MV-4-11 (cell line): Measurements from ENCODE around the gene MCTP2.
A peak's percentile ranks its signal among the peaks of the same experiment; 100 is the strongest.

ENCODE experiments used
- DNase-seq: peaks from one replicate; lab custom pipeline; 2025; lab: John Stamatoyannopoulos, UW

The MCTP2 gene

DNA sequence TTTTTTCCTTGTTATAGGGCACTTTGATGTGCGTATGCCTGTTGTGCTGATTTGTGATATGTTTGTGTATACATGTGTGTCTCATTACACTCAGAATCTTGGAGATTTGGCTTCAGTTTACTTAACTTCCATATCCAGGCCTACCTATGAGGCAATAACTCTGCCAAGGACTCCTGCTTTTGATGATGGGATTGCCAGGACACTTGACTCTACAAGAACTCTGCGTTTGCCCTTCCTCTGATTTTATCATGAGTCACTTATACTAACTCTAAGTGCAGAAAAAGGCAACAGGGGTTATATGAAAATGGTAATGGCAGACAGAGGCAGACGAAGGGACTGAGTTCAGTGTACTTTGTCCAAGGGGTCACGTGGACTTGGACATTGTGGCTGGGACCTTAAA, 33.6 kb downstream of the MCTP2 start:
- DNase-seq, result no peak

DNA sequence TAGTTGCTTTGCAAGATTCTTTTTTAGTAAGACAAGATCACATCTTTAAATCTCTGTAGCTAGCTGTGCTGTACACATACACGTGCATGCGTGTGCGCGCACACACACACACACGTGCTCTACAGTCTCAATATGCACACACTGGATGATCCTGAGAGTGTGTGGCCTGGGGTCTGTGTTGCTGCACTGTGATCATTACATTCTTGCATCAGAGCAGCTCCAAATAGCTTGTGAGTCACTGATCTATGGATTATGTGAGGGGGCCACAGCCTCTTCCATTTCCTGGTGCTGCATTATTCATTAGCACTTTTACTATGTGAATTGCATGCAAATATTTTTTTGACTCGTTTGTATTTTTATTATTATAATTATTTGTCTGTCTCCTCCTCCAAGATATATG, 34.6 kb downstream of the MCTP2 start:
- DNase-seq, result peak; percentile 57

DNA sequence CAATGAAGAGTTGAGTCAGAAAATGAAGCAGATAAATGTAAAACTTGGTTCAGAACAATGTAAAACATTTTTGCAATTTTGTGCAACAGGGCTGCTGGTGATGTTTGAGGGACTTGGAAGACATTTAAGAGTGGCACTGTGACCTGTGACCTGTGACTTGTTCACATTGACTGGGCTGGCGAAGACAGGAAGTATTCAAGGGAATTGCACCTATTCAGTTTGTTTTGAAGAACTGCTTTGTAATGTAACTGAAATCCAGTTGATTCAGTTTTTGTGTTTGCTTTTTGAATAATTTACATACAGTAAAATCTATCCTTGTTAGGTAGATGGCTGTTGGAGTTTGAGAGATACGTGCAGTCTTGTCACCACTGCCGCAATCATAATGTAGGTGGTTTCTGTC, 35.4 kb downstream of the MCTP2 start:
- DNase-seq, result no peak

DNA sequence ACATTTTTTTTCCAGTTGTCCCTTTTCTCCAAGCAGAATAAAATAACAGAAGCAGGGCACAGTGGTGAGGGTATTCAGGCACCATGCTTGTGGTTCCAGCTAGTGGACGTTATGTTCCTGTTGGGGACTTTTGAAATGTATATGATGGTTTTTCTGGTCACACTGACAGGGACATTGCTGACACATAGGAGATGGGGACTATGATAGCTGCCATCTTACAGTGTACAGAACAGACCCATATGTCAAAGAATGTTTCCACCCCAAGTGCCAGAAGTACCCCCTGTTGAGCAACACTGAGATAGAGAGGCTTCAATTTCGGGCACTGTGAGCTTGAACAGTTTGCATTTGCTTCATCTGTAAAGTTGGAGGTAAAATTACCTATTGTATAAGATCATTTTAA, 38.6 kb downstream of the MCTP2 start:
- DNase-seq, result no peak

DNA sequence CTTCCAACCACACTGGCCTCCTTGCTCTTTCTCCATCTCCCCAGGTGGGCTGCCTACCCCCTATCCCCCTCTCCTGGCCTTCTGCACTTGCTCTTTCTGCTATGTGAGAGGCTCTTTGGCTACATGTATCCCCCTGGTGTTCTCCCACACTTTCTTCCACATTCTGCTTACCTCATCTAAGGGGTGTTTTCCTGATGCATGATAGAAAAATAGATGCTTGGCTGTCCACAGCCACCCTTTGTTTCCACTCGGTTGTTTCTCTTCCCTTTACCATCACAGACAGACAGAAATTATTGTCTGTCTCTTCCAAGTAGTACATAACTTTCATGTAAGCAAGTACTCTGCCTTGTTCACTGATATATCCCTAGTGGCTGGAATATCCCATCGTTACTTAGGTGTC, 39.2 kb downstream of the MCTP2 start:
- no peak for DNase-seq

DNA sequence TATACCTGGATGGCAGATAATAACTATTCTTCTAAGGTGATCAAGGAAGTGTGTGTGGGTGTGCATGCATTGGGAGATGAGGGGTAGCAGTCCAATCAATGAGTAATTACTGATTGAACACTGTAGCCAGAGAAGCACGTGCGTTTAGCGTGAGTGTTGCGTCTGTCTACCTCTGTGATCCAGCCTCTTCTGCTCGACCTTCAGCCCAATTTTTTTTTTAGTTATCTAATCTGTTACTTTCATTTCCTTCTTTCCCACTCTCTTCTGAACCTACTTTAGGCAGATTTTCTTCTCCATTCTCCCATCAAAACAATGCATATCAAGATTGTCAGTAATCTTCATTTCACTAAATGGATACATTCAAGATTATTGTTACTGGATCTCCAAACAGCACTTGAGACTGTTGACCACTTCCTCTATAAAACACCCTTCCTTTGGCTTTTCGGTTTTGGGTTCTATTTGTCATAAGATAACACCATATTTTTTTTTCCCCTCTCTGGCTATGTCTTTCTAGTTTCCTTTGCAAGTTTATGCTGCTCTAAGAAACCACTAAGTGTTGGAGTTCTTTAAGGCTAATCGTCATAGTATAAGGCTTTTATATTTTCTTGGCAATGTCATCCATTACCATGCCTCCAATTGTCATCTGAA, 41.0 kb downstream of the MCTP2 start:
- peak; percentile 52 for DNase-seq

DNA sequence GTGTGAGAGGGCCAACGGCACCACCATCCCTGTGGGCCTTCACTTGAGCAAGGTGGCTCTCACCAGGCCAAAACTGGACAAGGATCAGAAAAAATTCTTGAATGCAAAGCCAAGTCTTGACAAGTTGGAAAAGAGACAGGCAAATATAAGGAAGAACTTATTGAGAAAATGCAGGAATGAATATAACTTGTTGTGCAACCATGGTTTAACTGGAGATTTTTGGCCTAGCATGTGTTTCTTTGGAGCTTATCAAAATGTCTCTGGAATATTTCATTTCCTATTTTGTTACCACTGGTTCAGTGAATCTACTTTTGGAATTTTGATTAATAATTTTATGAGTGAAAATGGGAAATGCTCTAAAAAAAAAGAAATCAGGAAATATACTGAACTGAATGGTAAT, 42.5 kb downstream of the MCTP2 start:
- DNase-seq, result no peak

DNA sequence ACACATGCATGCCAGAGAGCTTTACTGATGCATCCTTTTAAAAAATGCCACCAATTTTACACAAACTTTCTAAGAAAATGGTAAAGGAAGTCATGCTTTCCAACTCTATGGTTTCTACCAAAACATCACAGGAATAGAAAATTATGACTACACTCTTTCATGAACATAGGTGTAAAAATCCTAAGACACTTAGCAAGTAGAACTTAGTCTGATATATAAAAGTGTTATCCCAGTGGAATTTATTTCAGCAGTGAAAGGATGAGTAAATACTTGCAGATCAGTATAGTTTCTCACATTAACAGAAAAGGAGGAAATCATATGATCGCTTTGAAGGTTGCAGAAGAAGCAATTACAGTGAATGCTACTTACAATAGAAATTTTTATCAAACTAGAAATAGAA, 43.4 kb downstream of the MCTP2 start:
- no peak for DNase-seq

DNA sequence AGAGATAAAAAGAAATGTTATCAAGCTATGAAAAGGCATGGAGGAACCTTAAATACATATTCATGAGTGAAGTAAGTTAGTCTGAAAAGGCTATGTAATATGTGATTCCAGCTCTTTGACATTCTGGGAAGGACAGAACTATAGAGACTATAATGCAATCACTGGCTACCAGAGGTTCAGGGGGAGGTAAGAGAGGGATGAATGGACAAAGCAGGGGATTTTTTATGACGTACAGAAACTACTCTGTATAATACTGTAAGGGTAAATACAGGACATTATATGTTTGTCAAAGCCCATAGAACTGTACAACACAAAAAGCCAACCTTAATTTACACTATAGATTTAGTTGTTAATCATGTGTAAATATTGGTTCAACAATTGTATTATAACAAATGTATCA, 46.1 kb downstream of the MCTP2 start:
- no peak for DNase-seq

DNA sequence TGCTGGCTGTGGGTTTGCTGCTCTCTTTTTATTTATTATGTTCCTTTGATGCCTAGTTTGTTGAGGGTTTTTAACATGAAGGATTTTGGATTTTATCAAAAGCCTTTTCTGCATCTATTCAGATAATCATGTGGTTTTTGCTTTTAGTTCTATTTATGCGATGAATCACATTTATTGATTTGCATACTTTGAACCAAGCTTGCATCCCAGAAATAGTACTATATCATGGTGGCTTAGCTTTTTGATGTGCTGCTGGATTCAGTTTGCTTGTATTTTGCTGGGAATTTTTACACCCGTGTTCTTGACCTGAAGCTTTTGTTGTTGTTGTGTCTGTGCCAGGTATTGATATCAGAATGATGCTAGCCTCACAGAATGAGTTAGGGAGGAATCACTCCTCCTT, 48.4 kb downstream of the MCTP2 start:
- DNase-seq, result no peak

DNA sequence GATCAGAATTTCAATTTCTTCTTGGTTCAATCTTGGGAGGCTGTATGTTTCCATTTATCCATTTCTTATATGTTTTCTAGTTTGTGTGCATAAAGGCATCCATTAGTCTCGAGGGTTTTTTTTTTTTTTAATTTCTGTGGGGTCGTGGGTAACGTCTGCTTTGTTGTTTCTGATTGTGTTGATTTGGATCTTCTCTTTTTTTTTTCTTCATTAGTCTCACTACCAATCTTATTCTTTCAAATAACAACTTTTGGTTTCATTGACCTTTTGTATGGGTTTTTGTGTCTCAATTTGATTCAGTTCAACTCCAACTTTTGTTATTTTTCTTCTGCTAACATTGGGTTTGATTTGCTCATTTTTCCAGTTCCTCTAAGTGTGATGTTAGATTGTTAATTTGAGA, 48.9 kb downstream of the MCTP2 start:
- DNase-seq, result no peak

DNA sequence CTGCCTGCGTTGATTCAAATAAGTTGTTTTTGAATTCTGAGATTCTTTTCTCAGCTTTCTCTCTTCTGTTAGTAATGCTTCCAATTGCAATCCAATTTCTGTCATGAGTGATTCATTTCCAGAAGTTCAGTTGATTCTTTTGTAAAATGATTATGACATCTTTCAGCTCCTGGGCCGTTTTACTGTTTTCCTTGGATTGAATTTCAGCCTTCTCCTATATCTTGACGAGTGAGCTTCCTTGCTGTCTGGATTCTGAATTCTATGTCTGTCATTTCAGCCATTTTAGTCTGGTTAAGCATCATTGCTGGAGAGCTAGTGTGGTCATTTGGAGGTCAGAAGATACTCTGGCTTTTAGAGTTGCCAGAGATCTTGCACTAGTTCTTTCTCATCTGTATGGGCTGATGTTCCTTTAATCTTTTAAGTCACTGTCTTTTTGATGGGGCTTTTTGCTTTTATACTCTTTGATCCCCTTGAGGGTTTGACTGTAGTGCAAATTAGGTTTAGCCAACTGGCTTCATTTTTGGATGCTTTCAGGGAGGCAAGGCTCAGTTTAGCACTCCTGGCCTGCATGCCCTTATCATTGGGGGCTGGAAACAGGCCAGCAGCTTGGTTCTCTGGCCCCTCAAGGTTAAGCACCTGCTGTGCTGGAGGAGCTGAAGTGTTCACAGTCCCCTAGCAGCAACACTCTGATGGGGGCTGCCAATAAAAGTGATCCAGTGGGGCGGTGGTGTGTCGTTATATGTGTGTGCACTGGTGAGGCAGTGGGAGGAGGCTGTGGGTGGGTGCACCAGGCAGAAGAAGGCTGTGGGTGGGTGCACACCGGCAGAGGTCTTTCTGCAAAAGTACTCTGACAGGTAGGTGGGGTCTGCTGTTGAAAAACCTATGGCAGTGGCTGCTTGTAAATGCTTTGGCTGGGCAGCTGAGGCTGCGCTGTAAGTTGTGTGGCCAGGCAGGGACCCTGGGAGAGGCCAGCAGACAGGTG, 51.2 kb downstream of the MCTP2 start:
- DNase-seq, result no peak

DNA sequence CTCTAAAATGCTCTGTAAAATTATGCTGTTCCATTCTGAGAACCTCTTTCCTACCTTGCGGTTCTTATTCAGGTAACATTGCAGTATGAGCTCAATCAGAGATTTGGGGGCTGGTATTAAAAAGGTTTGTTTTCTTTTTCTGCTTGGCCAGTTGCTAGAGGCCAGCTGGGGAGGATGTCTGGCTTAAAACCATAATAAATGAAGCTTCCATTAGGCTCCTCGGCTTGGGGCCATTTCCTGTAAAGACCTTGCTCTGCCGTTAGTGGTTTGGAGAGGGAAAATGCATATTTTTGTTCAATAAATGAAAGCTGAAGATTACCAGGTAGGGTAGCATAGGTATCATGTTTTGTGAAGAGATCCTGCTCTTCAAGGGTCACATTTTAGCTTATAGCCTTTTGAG, 55.2 kb downstream of the MCTP2 start:
- no peak for DNase-seq

DNA sequence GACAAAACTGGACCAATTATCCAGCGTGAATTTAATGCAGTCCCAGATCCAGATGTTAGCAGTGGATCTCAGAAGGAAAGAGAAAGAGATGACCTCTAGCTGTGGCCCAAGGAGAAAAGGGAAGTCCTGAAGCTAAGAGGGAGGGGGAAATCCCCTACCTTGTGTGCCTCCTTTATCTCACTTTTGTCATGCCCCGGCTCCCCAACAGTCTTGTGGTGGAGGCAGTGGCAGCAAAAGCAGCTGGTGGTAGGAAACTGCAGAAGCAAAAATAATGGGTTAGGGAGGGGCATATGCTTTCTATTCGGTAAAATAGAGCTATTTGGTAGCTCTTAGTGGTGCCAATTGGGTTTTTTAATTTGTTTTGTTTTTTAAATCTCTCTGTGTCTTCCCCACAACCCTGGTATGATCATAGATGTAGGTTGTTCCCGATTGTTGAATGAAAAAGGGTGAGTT, 56.5 kb downstream of the MCTP2 start:
- DNase-seq, result peak; percentile 5

DNA sequence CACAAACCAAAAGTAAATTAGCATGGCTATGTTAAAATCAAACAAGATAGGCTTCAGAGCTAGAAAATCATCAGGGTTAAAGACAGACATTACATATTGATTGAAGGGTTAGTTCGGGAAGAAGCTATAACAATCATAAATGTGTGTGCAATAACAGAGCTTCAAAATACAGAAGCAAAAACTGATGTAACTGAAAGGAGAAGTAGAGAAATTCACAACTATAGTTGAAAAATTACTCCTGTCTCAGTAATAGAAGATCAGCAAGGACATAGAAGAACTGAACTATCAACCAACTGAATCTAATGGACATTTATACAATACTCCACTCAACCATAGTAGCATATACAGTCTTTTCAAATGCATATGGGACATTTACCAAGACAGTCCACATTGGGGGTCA, 59.4 kb downstream of the MCTP2 start:
- DNase-seq, result peak; percentile 39

DNA sequence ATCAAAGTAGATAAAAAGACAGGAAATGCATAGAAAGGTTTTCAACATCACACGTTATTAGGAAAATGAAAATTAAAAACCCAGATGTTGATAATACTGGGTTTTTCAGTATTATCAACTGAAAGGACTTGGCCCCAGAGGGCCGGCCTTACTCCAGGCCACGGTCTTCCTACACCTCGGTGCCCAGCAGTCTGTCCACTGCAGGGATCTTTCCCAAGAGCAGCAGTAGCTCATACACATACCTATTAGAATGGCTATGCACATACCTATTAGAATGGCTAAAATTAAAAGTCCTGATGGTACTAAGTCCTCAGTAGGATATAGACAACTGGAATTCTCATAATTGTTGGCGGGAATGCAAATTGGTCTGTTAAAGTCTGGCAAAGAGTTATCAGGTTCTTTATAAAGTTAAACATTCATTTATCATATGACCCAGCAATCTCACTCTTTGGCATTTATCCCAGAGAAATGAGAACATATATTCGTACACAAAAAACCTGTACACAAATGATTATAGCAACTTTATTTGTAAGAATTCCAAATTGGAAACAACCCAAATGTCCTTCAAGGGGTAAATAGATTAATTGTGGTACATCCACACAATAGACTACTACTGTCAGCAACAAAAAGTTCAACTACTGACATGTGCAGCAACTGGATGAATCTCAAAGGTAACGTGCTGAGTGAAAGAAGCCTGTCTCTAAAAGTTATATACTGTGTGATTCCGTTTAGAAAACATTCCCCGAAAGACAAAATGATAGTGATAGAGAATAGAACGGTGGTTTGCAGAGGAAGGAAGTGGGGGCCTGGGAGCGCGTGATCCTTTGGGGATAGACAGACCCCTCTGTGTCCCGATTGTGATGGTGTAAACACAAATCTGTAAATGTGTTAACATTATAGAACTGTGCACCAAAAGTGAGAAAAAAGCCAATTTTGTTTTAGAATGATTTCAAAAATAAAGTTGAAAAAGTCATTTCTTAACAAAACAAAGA, 62.3 kb downstream of the MCTP2 start:
- DNase-seq, result no peak

DNA sequence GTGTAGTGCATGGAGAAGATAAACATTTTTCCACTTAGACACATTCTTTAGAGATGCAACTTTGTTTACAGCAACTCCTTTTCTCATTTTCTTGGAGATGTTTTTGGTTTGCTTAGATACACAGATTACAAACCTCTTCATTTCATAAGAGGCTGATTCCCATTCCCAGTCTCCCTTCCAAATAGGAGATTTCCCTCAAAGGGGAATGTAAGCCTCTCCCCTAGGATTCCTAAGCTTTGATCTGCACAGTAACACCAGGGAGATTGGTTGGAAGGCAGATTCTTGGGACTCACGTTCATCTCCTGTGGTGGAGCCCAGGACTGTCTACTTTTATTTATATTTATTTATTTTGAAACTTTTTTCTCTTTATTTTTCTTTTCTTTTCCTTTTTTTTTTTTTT, 63.2 kb downstream of the MCTP2 start:
- DNase-seq, result no peak

DNA sequence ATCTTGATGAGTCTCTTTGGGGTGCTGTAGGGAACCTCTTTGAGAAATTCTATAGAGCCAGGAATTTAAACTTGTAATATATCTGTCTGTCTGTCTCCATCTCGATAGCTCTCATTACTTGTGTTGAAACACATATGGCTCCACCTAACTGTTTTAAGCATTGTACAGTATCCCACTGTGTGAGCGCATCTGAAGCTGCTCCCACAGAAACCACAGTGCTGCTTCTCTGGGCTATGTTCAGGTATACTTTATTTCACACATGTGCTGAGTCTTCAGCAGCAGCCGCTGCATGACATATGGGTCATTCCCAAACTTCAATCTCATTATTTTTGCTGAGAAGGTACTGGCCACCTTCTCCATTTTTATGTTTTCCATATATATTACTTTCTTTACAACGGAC, 63.9 kb downstream of the MCTP2 start:
- no peak for DNase-seq

DNA sequence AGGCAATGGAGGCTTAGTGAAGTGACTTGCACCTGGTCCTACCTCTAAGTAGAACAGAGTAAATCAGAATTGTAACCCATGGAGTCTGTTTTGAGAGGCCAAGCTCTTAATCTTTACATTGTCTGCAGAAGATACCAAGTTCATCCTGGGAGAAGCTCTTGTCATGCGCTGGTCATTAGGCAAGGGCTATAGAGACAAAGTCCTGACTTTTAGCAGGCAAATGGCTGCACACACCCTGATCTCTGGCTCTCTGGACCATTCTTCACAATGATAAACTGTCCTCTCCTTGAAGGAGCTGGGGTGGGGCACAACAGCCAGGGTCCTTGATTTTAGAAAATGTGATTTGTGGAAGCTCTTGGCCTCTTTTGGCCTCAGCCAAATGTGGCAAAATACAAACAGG, 65.4 kb downstream of the MCTP2 start:
- DNase-seq, result no peak

DNA sequence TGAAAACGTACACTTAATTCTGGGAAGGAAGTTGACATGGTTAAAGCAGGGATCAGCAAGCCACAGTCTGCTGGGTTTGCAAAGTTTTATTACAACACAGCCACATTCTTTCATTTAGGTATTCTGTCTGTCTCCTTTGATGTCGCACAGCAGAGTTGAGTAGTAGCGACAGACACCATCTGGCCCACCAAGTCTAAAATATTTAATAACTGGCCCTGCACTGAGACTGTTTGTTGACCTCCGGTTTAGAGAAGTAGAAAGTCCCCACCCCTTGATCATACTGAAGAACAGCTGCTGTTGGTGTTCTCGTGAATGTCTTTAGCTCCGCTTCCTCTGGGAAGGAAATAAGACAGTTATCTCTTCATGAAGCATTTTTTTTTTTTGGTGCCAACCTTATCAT, 66.2 kb downstream of the MCTP2 start:
- peak; percentile 39 for DNase-seq

DNA sequence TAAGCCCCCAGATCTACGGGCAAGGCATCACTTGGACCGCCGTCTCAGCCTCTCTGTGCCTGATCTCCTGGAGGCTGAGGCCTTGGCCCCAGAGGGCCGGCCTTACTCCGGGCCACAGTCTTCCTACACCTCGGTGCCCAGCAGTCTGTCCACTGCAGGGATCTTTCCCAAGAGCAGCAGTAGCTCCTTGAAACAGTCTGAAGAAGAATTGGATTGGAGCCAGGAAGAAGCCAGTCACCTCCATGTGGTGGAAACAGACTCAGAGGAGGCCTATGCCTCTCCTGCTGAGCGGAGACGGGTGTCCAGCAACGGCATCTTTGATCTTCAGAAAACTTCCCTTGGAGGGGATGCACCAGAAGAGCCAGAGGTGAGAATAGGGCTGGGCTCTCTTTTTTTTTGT, 67.0 kb downstream of the MCTP2 start:
- no peak for DNase-seq

DNA sequence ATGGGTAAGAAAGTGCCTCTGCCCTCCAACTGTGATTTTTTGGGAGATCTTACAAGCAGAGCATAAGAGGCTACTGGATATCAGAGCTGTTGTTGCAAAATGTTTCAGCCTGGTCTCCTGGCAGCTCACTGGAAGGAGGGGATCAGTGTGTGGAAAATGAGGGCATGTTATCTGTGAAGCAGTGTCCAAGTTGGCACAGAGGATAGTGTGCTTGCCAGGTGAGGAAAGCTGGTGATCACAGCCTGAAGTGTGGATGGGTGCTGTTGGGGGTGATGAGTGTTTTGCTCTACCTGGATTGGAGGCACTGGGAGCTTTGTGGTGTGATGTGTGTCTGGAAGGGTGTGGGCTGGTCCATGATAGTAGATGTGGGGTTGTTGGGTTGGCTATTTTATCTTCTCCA, 69.3 kb downstream of the MCTP2 start:
- no peak for DNase-seq
